Sigmoid colon (tissue), 7 donors: ENCODE measurements around the gene USP27X. TPM values are rescaled to one million over a fixed set of nuclear protein-coding genes. Genes with fewer than 3 reads are reported as not detected.

Experiments
- DNase-seq: peaks from one replicate; pipeline ENCODE4 v3.0.0-alpha.2; 2019
- H3K27ac ChIP-seq, 4 donors: fragments of 200-600 bp; sonication (generic); one replicate each; pipeline ENCODE4 v1.5.1; 2016 to 2019; ENCODE audit warnings: mild to moderate bottlenecking in 1 of 4
- H3K27me3 ChIP-seq, 3 donors: fragments of 200-600 bp; sonication (generic); one replicate each; pipeline ENCODE4 v1.5.1; 2019; ENCODE audit warnings: mild to moderate bottlenecking in 1 of 3
- H3K36me3 ChIP-seq, 4 donors: fragments of 200-600 bp; sonication (generic); one replicate each; pipeline ENCODE4 v1.5.1; 2016 to 2019
- H3K4me1 ChIP-seq, 4 donors: fragments of 200-600 bp; sonication (generic); one replicate each; pipeline ENCODE4 v1.5.1; 2017 to 2019
- H3K4me3 ChIP-seq, 4 donors: fragments of 200-600 bp; sonication (generic); one replicate each; pipeline ENCODE4 v1.5.1; 2017 to 2019; ENCODE audit warnings: mild to moderate bottlenecking in 2 of 4, moderate library complexity in 1 of 4
- H3K9me3 ChIP-seq, 4 donors: fragments of 200-600 bp in 3 of 4; sonication (generic) in 3 of 4; one replicate each; pipeline versions ENCODE4 v1.5.1 to v1.6.1; 2013 to 2019
- CTCF ChIP-seq, 4 experiments: fragments of 450-650 bp in 3 of 4; fragments of 200-600 bp in 1 of 4; IDR thresholded peaks; one replicate each; pipeline ENCODE4 v1.5.1; 2016 to 2019; ENCODE audit warnings: antibody characterized with exemption in 4 of 4, mild to moderate bottlenecking in 3 of 4, moderate library complexity in 2 of 4
- EP300 ChIP-seq, 4 donors: sonication (generic); formaldehyde crosslinking; IDR thresholded peaks; one replicate each; pipeline ENCODE4 v1.6.1; 2017; ENCODE audit warnings: antibody characterized with exemption in 4 of 4
- POLR2A ChIP-seq, 2 donors: fragments of 450-650 bp; IDR thresholded peaks; one replicate each; pipeline ENCODE4 v1.6.1; 2016; ENCODE audit warnings: antibody characterized with exemption in 2 of 2, mild to moderate bottlenecking in 2 of 2, moderate library complexity in 2 of 2
- POLR2AphosphoS5 ChIP-seq, 4 donors: sonication (generic); formaldehyde crosslinking; IDR thresholded peaks; one replicate each; pipeline ENCODE4 v1.6.1; 2017; ENCODE audit warnings: antibody characterized with exemption in 4 of 4
- WGBS, 2 donors: extraction: QIAGEN DNeasy Blood & Tissue Kit; methylation state at CpG; one replicate each; pipeline ENCODE4 v1.1.7; 2013; 5-methylcytosine and 5-hydroxymethylcytosine counted together
- intact Hi-C: fragments of 100-400 bp; cut with DNase I; formaldehyde crosslinking; loops from one replicate; pipeline ENCODE4 v1.15.1; 2023
- polyA plus RNA-seq, 3 donors: library from polyadenylated mRNA; stranded (reverse); fragments of 200-250 nt; gene quantifications; one replicate each; pipeline ENCODE4 v1.2.3, GENCODE V29; 2013
- total RNA-seq, 4 donors: library from RNA; depleted of rRNA; stranded (reverse); fragments of >200 nt; gene quantifications; one replicate each; pipeline ENCODE4 v1.1.0, GENCODE V29; 2016
- donor health status: healthy with polysubstance abuse.
- donor health status: Bipolar disorder and iron deficiency.
- donor health status: healthy.

Gene USP27X
- total and polyA plus RNA-seq, 7 donors, result 0.60 to 5.4 (median 1.8) TPM

- TF ChIP-seq CTCF (IDR thresholded peaks at IDR 0.05) (no peak), EP300 (IDR thresholded peaks at IDR 0.05) (no peak), POLR2A (IDR thresholded peaks at IDR 0.05) (no peak), POLR2AphosphoS5 (IDR thresholded peaks at IDR 0.05) (no peak)
- Histone ChIP-seq H3K27ac (no peak overlapping the region), H3K9me3 (no peaks in the 10 kb centered on the region), H3K27me3 (no peaks in the 10 kb centered on the region), H3K4me3 (no peak overlapping the region), H3K4me1 (no peaks in the 10 kb centered on the region), H3K36me3 (no peaks in the 10 kb centered on the region)
- intact Hi-C loops, result no loop called here
- 83 to 87% methylated on average over 4 of the region's 4 CpGs for WGBS, 2 donors
- no peak for DNase-seq
Observed at GRCh38 chrX:49892542-49892941, 13.3 kb downstream of the USP27X start.

GRCh38 chrX:49896951-49897350 lies 17.7 kb downstream of the USP27X start:
- 88 to 92% methylated on average over 4 of the region's 4 CpGs for WGBS, 2 donors
- no peak for DNase-seq

GRCh38 chrX:49901048-49901447 lies 21.8 kb downstream of the USP27X start:
- no peaks in the 10 kb centered on the region for H3K27me3 ChIP-seq
- TF ChIP-seq POLR2AphosphoS5 (IDR thresholded peaks at IDR 0.05) (no peak), EP300 (IDR thresholded peaks at IDR 0.05) (no peak), POLR2A (IDR thresholded peaks at IDR 0.05) (no peak), CTCF (IDR thresholded peaks at IDR 0.05) (no peak)
- no peaks in the 10 kb centered on the region for H3K36me3 ChIP-seq
- H3K27ac ChIP-seq, result no peak overlapping the region
- H3K4me3 ChIP-seq, result no peak overlapping the region
- intact Hi-C loops, result no loop called here
- no peaks in the 10 kb centered on the region for H3K9me3 ChIP-seq
- H3K4me1 ChIP-seq, result no peaks in the 10 kb centered on the region
- no peak for DNase-seq

More at GRCh38 chrX:49896951-49897350, 17.7 kb downstream of the USP27X start:
- Histone ChIP-seq H3K27me3 (no peaks in the 10 kb centered on the region), H3K9me3 (no peaks in the 10 kb centered on the region), H3K4me1 (no peaks in the 10 kb centered on the region), H3K36me3 (no peaks in the 10 kb centered on the region), H3K4me3 (no peak overlapping the region), H3K27ac (no peak overlapping the region)
- intact Hi-C loops, result no loop called here
- TF ChIP-seq POLR2A (IDR thresholded peaks at IDR 0.05), result no peak
- no peak for TF ChIP-seq POLR2AphosphoS5 (IDR thresholded peaks at IDR 0.05)
- TF ChIP-seq EP300 (IDR thresholded peaks at IDR 0.05), result no peak
- no peak for TF ChIP-seq CTCF (IDR thresholded peaks at IDR 0.05)

- DNase-seq, result no peak
- no peaks in the 10 kb centered on the region for H3K36me3 ChIP-seq
- H3K27me3 ChIP-seq, result no peaks in the 10 kb centered on the region
- H3K27ac ChIP-seq, result no peak overlapping the region
- 22 to 23% methylated on average over 3 of the region's 3 CpGs for WGBS, 2 donors
- H3K9me3 ChIP-seq, result no peaks in the 10 kb centered on the region
- TF ChIP-seq POLR2A (IDR thresholded peaks at IDR 0.05) (no peak), CTCF (IDR thresholded peaks at IDR 0.05) (no peak), EP300 (IDR thresholded peaks at IDR 0.05) (no peak), POLR2AphosphoS5 (IDR thresholded peaks at IDR 0.05) (no peak)
- intact Hi-C loops, result loop anchor here (10.0 kb wide), 1 partner anchor 174 kb away; no protein-coding TSS in a partner anchor
- no peaks in the 10 kb centered on the region for H3K4me1 ChIP-seq
- no peak overlapping the region for H3K4me3 ChIP-seq
Observed at GRCh38 chrX:49910344-49910743, 31.1 kb downstream of the USP27X start.

GRCh38 chrX:49912086-49912485 lies 32.8 kb downstream of the USP27X start:
- H3K27ac ChIP-seq, result no peak overlapping the region
- TF ChIP-seq CTCF (IDR thresholded peaks at IDR 0.05) (no peak), POLR2A (IDR thresholded peaks at IDR 0.05) (no peak), POLR2AphosphoS5 (IDR thresholded peaks at IDR 0.05) (no peak), EP300 (IDR thresholded peaks at IDR 0.05) (no peak)
- no peak for DNase-seq
- H3K27me3 ChIP-seq, result no peaks in the 10 kb centered on the region
- intact Hi-C loops, result loop anchor here (10.0 kb wide), 1 partner anchor 173 kb away; no protein-coding TSS in a partner anchor
- no peak overlapping the region for H3K4me3 ChIP-seq
- WGBS, 2 donors, result 92 to 95% methylated on average over 3 of the region's 3 CpGs
- no peaks in the 10 kb centered on the region for H3K9me3 ChIP-seq
- no peaks in the 10 kb centered on the region for H3K36me3 ChIP-seq
- no peaks in the 10 kb centered on the region for H3K4me1 ChIP-seq
